Transverse colon (tissue), 4 donors: ENCODE measurements around the gene NPAS3.

Experiments used
- EP300 ChIP-seq: sonication (generic); formaldehyde crosslinking; IDR thresholded peaks from one replicate; pipeline ENCODE4 v1.6.1; 2017; ENCODE audit warnings: antibody characterized with exemption, low read depth
- POLR2A ChIP-seq: fragments of 450-650 bp; IDR thresholded peaks from one replicate; pipeline ENCODE4 v1.6.1; 2016; ENCODE audit warnings: antibody characterized with exemption, mild to moderate bottlenecking, moderate library complexity
- POLR2AphosphoS5 ChIP-seq, 3 donors: sonication (generic); formaldehyde crosslinking; IDR thresholded peaks; one replicate each; pipeline ENCODE4 v1.6.1; 2016; ENCODE audit warnings: antibody characterized with exemption in 3 of 3
- TF ChIP-seq, protein P1 (sequence below), 5 experiments: fragments of 200-600 bp in 3 of 5; fragments of 450-650 bp in 2 of 5; sonication (generic) in 3 of 5; IDR thresholded peaks; 1 replicate in 2 of 5; 2 replicates in 3 of 5; pipeline ENCODE4 v1.5.1; 2016 to 2017; ENCODE audit warnings: antibody characterized with exemption in 5 of 5, inconsistent platforms in 3 of 5, mild to moderate bottlenecking in 2 of 5, moderate library complexity in 1 of 5

DNA sequence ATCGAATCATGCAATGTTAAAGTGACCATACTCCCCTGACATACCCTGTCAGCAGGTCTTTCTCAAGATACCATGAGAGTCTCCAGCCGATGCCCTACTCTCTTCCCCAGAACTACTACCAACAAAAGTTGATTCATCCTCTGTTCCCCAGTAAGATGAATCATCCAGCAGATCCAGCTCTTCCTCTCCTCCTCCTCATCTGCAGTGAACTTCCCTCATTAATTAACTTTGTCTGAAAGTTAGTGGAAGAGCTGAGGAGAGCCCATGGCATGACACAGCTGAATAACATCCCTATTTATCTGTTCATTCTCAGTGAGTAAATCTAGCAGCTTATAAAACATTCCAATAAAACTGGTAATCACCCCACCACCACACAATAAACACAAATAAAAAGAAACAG, 798.8 kb downstream of the NPAS3 start:
- TF ChIP-seq, protein P1, sequence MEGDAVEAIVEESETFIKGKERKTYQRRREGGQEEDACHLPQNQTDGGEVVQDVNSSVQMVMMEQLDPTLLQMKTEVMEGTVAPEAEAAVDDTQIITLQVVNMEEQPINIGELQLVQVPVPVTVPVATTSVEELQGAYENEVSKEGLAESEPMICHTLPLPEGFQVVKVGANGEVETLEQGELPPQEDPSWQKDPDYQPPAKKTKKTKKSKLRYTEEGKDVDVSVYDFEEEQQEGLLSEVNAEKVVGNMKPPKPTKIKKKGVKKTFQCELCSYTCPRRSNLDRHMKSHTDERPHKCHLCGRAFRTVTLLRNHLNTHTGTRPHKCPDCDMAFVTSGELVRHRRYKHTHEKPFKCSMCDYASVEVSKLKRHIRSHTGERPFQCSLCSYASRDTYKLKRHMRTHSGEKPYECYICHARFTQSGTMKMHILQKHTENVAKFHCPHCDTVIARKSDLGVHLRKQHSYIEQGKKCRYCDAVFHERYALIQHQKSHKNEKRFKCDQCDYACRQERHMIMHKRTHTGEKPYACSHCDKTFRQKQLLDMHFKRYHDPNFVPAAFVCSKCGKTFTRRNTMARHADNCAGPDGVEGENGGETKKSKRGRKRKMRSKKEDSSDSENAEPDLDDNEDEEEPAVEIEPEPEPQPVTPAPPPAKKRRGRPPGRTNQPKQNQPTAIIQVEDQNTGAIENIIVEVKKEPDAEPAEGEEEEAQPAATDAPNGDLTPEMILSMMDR (IDR thresholded peaks at IDR 0.05): no peak
- TF ChIP-seq POLR2A (no peak), POLR2AphosphoS5 (IDR thresholded peaks at IDR 0.05) (no peak), EP300 (no peak)
